NCI-H526 (cell line): ENCODE data around the gene SLC19A1.
"Not testable (repeated sequence)": the region's sequence is repeated elsewhere in the genome, so short reads cannot be mapped to it uniquely, and the experiment has no call there.

Experiments used
- DNase-seq, 2 experiments: peaks; one replicate each; lab custom pipeline; 2025; lab: John Stamatoyannopoulos, UW

SLC19A1 gene

DNA sequence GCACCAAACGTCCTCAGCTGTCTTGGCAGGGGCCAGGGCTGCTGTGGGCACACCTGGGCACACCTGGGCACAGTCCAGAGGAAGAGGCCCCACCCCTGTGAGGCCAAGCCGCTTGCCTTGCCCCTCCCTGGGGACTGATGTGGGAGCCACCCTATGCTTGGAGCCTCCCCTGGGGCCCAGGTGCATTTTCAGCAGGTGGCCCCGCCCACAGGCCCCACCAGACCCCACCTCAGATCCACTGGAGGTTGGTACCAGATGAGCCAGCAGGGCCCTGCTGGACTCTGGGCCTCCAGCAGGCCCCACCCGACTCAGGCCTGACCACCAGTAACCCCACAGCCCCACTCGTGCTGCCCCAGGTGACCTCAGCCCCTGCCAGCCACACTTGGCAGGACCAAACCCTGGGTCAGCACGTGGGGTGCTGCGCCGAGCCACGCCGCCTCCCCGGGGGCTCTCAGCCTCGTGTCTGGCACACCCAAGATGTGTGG is 8.8 kb downstream of the SLC19A1 start:
- DNase-seq = no peak

DNA sequence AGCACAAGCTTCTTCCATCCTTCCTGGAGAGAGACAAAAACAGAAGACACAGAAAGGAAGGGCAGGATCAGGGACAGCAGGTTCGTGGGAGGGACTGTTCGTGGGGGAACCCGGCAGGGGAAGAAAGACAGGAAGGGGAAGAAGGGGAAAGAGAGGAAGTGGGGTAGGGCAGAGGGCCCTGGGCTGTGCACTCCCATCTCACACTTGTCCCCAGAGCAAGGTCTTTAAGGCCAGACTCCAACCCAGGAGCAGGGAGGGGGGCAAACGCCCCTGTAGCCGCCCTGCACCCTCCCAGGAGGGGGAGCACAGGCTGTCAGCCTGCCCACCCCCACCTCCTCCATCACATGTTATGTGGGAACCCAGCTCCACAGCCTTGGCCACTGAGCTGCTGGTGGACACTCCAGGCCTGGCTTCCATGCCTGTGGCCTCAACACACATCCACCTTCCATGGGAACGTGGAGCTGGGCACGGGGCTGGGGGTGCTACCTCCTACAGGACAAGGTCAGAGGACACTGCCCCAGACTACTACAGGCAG is 9.3 kb downstream of the SLC19A1 start:
- DNase-seq = no peak

DNA sequence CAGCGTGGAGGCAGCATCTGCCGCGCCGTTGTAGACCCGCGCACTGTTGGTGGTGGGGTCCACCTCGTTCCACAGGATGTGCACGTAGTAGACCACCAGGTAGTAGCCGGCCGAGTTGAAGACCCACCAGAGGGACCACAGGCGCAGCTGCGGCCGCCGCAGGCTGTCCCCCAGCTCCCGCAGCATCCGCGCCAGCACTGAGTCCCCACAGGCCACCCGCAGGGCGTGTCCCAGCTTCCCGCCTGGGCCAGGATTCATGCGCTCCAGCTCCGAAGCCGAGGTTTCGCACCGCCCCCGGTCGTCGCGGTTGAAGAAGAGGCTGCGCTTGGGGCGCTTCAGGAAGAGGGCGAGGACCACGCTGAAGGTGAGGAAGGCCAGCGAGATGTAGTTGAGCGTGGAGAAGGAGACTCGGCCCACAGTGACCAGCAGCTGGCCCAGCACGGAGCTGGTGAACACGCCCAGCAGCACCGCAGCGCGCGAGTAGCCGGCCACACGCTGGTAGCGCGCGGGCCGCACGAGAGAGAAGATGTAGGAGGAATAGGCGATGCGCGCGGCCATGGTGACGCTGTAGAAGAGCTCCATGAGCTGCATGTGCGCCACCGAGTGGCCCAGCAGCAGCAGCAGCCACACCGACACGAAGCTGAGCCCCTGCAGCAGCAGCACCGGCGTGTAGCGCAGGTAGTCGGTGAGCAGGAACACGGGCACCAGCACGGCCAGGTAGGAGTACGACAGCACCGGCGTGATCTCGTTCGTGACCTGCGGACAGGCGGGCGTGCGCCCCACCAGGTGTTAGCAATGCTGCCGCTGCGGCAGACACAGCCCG is 10.6 kb downstream of the SLC19A1 start:
- no peak for DNase-seq

DNA sequence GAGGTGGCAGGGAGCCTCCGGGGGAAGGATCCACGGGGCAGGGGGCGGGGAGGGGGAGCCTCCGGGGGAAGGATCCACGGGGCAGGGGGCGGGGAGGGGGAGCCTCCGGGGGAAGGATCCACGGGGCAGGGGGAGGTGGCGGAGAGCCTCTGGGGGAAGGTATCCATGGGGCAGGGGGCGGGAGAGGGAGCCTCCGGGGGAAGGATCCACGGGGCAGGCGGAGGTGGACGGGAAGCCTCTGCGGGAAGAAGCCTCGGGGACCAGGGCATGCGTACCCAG is 11.2 kb downstream of the SLC19A1 start:
- not testable (repeated sequence) for DNase-seq

DNA sequence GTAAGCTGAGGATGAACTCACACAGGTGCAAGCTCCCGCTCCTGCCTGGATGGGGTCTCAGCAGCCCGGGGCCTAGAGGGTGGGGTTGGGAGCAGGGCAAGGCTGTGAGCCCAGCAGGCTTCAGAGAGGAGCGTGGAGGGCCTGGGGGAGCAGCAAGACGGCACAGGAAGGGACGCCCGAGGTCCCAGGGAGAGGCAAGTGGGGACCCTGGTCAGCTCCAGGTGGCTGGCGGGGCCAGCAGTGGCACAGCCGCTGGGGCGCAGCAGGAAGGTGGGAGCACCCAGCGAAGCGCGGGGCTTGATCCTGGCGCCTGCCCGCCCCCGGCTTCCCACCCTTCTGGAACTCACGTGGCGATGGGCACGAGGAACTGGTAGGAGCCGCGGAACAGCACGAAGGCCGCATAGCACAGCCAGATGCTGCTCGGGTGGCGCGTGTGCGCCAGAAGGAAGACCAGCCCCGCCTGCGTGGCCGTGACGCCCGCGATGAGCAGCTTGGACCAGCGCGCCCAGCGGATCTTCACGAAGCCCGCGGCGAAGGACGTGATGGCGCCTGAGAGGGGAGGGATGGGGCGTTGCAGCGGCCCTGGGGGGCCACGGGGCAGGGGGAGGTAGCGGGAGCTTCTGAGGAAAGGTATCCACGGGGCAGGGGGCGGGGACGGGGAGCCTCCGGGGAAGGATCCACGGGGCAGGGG is 11.7 kb downstream of the SLC19A1 start:
- no peak for DNase-seq

DNA sequence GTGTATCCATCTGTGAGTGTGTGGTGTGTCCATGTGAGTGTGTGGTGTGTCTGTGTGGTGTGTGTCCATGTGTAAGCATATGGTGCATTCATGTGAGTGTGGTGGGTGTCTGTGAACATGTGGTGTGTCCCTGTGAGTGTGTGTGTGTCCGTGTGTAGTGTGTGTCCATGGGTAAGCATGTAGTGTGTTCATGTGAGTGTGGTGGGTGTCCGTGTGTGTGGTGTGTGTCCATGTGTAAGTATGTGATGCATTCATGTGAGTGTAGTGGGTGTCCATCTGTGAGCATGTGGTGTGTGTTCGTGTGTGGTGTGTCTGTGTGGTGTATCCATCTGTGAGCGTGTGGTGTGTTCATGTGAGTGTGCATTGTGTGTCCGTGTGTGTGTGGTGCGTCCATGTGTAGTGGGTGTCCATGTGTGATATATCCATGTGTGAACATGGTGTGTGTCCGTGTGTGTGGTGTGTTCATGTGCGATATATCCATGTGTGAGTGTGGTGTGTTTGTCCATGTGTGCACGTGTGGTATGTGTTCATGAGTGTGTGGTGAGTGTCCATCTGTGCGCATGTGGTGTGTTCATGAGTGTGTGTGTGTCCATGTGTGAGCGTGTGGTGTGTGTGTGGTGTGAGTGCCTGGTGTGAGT is 12.3 kb downstream of the SLC19A1 start:
- DNase-seq = no peak

DNA sequence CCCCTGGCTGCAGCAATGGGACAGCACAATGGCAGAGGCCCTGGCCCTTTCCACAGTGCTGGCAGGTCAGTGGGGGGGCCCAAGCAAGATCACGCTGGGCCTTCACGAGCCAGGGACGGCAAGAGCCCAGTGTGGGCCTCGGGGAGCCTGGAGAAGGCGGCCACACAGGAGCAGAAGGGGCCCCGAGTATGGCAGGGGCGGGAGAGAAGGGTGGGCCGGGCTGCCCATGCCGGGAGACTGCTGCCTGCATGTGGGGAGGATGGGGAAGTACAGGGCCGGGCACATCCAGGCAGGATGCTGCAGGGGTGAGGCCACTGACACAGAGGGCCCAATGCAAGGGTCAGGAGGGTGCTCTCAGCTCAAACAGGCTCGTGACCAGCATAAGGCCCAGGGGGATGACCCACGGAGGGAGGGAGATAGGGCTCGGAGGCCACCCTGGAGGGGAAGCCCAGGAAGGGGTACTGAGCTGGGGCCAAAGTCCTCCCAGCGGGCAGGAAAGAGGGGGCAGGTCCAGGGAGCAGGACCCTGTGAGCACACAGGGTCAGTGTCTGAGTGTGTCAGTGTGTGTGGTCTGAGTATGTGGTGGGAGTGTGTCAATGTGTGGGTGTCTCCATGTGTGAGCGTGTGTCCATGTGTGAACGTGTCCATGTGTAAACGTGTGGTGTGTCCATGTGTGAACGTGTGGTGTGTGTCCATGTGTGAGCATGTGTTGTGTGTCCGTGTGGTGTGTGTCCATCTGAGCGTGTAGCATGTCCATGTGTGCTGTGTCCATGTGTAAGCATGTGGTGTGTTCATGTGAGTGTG is 13.1 kb downstream of the SLC19A1 start:
- no peak for DNase-seq

DNA sequence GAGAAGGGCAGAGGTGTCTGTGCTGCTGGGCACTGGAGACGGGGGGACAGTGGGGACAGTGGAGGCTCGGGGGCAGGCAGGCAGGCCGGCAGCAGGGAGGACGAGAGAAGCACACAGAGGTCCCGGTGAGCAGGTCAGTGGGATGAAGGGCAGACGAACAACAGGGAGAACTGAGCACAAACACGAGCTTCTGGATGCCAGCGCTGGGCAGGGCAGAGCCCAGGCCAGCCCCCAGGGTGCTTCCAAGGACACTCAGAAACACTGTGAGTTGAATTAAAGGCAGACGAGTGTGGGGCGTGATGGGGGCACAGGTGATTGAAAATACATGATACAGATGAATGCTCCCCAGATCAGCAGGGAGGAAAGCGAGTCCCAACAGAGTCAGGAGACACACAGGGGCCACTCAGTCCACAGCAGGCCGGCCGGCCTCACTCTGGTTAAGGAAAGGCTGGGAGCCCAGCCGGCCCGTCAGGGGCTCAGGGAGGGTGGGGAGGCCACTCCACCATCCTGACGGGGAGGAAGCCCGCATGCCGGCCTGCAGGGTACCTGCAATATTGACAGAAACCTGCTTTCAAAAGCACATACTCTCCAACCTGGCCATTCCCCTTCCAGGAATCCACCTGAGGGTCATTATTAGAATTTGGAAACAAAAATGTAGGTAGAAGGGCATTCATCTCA is 14.1 kb downstream of the SLC19A1 start:
- DNase-seq = no peak

DNA sequence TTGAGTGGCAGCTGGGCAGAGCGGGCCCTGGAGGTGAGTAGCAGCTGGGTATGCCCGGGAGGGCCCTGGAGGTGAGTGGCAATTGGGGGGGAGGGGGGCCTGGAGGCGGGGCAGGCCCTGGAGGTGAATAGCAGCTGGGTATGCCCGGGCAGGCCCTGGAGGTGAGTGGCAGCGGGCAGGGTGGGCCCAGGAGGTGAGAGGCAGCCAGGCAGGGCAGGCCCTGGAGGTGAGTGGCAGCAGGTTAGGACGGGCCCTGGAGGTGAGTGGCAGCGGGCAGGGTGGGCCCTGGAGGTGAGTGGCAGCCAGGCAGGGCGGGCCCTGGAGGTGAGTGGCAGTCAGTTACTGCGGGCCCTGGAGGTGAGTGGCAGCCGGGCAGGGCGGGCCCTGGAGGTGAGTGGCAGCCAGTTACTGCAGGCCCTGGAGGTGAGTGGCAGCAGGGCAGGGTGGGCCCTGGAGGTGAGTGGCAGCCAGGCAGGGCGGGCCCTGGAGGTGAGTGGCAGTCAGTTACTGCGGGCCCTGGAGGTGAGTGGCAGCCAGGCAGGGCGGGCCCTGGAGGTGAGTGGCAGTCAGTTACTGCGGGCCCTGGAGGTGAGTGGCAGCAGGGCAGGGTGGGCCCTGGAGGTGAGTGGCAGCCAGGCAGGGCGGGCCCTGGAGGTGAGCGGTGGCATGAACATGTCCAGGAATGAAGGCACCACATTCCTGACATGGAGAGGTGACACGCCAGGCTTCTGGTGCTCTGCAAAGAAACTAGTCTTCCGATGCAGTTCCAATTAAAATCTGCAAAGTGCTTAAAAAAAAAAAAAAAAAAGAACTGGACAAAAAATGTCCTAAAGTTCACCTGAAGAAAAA is 14.9 kb downstream of the SLC19A1 start:
- DNase-seq = not testable (repeated sequence)

DNA sequence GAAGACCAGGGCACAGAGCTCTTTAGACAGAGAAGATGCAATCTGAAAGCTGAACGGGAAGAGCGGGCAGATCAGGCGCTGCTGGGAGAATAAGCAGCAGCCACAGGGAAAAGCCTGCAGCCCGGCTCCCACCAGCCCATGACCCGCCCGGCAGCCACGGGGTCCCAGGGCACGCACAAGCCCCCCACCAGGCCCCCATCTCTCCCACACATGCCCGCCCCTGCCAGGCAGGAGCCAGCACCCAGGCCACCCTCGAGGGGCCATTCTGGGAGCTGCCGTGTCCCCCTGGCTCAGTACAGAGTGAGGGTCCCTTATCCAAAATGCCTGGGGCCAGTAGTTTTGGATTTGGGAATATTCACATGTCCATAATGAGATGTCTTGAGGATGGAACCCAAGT is 16.3 kb downstream of the SLC19A1 start:
- DNase-seq = no peak

DNA sequence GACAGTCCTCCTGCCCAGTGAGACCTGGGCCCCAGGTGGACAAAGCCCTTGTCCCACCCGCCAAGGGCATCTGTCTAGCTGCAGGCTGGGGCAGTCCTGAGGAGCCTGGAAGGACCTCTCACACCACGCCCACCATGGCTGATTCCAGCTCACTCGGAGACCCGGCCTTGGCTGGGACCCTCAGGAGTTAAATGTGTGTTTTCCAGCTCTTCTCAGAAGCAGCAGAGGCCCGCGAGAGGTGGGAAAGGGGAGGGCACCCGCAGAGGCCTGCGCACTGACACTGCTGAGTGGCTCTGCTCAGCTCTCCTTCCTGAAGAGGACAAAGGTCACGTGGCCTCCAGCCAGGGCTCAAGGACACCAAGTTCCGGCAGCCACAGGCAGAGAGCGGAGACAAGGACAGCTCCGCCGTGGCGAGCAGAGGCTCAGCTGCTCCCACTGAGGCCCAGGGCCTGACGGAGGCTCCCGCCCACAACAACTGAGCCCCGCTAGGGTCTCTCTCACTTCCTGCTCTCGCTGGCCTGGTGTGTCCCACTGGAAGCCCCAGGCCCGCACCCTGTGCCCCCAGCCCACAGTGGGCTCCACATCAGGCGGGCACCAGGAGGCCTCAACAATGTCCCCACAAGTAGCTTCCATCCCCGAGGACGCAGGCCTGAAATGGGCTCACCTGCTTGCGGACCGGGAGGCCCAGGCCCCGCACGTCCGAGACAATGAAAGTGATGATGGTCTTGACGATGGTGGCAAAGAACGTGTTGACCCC is 16.9 kb downstream of the SLC19A1 start:
- DNase-seq = no peak

DNA sequence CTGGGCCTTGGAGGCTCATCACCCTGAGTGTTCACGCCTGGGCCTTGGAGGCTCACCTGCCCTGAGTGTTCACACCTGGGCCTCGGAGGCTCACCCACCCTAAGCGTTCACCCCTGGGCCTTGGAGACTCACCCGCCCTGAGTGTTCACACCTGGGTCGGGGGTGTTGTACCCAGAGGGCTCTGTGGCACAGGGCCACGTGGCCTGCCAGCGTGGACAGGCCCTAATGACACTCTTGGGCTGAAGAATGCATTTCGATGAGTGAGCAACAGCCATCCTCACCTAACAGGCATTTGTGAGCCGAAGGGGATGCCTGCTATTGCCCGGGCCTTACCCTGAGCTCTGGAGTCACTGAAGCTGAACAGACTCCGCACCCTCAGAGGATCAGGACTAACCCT is 17.5 kb downstream of the SLC19A1 start:
- no peak for DNase-seq

DNA sequence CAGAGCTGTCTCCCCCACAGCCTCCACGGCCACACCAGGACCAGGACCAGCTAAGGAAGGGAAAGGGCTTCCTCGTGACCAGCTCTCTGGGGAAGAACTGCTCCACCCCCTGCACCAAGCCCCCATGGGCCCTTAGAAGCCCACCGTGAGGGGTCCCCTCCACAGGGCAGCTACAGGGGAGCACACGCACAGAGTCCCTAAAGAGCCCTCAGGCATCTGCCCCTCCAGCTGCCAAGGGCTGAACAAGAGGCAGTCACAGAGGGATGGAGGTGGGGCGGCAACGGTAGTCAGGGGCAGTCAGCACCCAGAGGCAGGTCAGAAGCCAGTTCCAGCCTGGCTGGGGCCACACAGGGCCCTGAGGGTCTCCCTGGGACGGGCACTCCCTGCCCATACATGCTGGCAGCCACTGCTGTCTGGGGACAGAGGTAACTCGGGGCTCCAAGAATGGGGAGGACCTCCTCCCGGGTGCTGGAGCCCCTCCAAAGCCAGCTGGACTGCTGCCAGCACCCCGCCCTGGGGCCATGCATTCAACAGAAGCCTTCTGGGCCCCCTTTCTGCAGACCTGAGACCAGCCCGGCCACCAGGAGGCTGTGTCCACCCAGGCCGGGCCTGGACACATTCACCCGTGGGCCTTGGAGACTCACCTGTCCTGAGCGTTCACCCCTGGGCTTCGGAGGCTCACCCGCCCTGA is 18.7 kb downstream of the SLC19A1 start:
- no peak for DNase-seq

DNA sequence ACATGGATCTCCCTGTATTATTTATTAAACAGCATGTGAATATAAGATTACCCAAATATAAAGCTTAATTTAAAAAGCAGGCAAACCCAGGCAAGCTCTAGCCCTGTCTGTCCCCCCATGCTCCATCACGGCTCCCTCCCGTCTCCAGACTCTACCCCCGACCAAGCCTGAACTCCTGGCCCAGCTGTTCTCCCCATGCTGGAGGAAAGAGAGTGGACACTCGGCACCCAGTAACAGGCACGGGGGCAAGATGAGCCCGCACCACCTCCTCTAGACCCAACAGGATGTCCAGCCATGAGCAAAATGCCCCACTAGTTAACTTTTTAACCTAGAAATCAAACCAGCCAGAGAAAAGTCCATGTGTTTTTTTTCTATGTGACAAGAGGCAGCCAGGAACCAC is 19.3 kb downstream of the SLC19A1 start:
- DNase-seq = no peak

DNA sequence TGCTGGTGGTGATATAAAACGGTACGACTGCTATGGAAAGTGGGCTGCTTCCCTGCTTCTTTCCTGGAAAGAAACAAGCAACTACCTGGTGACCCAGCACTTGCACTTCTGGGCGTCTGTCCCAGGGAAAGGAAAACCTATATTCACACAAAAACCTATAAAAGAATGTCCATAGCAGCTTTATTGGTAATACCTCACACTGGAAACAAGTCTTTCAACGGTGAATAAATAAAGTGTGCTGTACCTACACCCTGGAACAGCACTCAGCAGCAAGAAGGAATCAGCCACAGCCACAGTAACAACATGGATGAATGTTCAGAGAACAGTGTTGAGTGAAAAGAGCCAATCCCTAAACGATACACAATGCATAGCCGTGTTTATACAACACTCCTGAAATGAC is 19.9 kb downstream of the SLC19A1 start:
- DNase-seq = no peak

DNA sequence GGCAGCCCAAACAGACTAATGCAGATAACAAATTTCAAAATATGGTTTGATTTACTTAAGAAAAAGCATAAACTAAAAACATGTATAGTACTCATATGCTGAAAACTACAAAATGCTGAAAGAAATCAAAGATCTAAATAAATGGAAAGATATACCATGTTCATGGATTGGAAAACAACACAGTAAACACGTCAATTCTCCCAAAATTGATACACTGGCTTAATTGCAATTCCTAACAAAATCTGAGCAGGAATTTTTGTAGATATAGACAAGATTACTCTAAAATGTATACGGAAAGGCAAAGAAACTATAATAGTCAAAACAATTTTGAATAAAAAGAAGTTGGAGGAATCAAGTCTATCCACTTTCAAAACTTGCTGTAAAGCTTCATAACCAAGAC is 21.0 kb downstream of the SLC19A1 start:
- DNase-seq = no peak

DNA sequence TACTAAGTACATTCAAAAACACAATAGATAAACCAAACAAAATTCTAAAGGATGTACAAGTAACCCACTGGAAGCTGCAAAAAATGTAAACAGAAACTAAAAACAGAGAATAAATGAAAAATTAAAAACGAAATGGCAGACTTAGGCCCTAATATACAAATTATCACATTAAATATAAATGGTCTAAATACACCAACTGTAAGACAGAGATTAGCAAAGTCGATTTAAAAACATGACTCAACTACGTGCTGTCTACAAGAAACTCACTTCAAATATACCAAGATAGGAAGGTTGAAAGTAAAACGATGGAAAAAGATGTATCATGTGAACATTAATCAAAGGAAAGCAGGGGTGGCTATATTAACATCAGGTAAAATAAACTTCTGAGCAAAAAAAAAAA is 23.1 kb downstream of the SLC19A1 start:
- no peak for DNase-seq

DNA sequence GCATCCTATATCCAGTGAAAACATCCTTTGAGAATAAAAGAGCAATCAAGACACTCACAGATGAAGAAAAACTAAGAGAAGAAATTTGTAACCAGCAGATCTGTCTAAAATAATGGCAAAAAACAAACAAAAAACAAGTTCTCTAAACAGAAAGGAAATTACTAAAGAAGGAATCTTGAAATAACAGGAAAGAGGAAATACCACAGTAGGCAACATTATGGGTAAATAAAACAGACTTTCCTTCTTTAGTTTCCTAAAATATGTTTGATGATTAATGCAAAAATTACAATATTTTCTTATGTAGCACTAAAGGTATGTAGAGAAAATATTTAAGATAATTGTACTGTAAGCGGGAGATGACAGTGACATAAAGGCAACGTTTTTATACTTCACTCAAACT is 23.5 kb downstream of the SLC19A1 start:
- DNase-seq = no peak
